ENCODE measurements around the gene CENPX. TPM values are rescaled to one million over a fixed set of nuclear protein-coding genes. Genes with fewer than 3 reads are reported as not detected.
A peak's percentile ranks its signal among the peaks of the same experiment; 100 is the strongest.

The CENPX gene
- total and polyA plus RNA-seq, 2 of the 13 experiments (the other 11 are each of a cell fraction or from before 2014, with no cell fraction given), result 92.7 to 170 TPM

DNA sequence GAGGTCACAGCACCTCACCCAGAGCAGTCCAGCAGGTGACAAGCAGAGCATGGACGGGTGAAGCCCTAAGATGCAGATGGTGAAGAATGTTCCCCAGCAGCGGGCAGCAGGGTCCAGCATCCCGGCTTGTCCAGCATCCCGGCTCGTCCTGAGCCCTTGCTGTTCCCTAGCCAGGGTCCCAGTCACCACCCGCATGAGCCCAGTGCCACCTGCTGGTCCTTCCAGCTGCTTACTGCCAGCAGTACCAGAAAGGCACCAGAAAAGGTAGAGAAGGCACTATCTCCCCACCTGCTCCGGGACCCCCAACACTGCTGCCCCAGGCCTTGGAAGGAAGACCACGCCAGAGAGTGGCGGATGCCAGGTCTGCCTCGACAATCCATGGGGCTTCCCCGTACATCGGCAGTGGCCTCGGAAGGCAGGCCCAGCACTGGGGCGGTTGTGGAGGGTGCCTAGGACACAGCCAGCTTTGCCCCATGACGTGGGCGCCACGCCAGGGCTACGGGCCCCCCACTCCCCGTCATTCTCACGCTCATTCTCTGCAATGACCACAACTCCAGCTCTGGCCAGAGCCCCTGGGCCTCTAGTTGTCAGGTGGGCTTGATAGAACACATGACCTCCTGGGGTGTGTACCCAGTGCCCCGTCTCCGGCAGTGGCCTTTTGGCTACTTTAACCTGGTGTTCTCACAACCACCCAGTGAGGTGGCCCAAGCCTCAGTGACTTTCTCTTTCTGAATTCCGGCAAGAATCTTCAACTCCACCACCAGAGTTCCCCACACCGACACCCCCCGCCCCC lies 1.4 kb downstream of the CENPX start (continued):
- peak; percentile 61 for TF ChIP-seq ERF (CRISPR knock-in tag; IDR thresholded peaks at IDR 0.05)
- TF ChIP-seq, protein P1, sequence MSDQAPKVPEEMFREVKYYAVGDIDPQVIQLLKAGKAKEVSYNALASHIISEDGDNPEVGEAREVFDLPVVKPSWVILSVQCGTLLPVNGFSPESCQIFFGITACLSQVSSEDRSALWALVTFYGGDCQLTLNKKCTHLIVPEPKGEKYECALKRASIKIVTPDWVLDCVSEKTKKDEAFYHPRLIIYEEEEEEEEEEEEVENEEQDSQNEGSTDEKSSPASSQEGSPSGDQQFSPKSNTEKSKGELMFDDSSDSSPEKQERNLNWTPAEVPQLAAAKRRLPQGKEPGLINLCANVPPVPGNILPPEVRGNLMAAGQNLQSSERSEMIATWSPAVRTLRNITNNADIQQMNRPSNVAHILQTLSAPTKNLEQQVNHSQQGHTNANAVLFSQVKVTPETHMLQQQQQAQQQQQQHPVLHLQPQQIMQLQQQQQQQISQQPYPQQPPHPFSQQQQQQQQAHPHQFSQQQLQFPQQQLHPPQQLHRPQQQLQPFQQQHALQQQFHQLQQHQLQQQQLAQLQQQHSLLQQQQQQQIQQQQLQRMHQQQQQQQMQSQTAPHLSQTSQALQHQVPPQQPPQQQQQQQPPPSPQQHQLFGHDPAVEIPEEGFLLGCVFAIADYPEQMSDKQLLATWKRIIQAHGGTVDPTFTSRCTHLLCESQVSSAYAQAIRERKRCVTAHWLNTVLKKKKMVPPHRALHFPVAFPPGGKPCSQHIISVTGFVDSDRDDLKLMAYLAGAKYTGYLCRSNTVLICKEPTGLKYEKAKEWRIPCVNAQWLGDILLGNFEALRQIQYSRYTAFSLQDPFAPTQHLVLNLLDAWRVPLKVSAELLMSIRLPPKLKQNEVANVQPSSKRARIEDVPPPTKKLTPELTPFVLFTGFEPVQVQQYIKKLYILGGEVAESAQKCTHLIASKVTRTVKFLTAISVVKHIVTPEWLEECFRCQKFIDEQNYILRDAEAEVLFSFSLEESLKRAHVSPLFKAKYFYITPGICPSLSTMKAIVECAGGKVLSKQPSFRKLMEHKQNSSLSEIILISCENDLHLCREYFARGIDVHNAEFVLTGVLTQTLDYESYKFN (CRISPR knock-in tag; conservative IDR thresholded peaks at IDR 0.05), result 0 out of 2 replicates have a peak, but pooled peaks have one; percentile 30
- TF ChIP-seq, protein P2, sequence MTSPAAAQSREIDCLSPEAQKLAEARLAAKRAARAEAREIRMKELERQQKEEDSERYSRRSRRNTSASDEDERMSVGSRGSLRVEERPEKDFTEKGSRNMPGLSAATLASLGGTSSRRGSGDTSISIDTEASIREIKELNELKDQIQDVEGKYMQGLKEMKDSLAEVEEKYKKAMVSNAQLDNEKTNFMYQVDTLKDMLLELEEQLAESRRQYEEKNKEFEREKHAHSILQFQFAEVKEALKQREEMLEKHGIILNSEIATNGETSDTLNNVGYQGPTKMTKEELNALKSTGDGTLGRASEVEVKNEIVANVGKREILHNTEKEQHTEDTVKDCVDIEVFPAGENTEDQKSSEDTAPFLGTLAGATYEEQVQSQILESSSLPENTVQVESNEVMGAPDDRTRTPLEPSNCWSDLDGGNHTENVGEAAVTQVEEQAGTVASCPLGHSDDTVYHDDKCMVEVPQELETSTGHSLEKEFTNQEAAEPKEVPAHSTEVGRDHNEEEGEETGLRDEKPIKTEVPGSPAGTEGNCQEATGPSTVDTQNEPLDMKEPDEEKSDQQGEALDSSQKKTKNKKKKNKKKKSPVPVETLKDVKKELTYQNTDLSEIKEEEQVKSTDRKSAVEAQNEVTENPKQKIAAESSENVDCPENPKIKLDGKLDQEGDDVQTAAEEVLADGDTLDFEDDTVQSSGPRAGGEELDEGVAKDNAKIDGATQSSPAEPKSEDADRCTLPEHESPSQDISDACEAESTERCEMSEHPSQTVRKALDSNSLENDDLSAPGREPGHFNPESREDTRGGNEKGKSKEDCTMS (CRISPR knock-in tag; conservative IDR thresholded peaks at IDR 0.05), result no peak
- peak; percentile 80; the same call in 1 of the 2 replicates for TF ChIP-seq ZNF788 (CRISPR knock-in tag; IDR thresholded peaks at IDR 0.05; ENCODE audit: borderline replicate concordance)
- 0 out of 2 replicates have a peak, but pooled peaks have one; percentile 53 for TF ChIP-seq ZFAT (CRISPR knock-in tag; conservative IDR thresholded peaks at IDR 0.05)
- TF ChIP-seq, protein P3, sequence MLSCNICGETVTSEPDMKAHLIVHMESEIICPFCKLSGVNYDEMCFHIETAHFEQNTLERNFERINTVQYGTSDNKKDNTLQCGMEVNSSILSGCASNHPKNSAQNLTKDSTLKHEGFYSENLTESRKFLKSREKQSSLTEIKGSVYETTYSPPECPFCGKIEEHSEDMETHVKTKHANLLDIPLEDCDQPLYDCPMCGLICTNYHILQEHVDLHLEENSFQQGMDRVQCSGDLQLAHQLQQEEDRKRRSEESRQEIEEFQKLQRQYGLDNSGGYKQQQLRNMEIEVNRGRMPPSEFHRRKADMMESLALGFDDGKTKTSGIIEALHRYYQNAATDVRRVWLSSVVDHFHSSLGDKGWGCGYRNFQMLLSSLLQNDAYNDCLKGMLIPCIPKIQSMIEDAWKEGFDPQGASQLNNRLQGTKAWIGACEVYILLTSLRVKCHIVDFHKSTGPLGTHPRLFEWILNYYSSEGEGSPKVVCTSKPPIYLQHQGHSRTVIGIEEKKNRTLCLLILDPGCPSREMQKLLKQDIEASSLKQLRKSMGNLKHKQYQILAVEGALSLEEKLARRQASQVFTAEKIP (CRISPR knock-in tag; IDR thresholded peaks at IDR 0.05; ENCODE audit: borderline replicate concordance), result no peak
- no peak for TF ChIP-seq IRX3 (CRISPR knock-in tag; IDR thresholded peaks at IDR 0.05; ENCODE audit: borderline replicate concordance, low read depth)
- TF ChIP-seq, protein P4, sequence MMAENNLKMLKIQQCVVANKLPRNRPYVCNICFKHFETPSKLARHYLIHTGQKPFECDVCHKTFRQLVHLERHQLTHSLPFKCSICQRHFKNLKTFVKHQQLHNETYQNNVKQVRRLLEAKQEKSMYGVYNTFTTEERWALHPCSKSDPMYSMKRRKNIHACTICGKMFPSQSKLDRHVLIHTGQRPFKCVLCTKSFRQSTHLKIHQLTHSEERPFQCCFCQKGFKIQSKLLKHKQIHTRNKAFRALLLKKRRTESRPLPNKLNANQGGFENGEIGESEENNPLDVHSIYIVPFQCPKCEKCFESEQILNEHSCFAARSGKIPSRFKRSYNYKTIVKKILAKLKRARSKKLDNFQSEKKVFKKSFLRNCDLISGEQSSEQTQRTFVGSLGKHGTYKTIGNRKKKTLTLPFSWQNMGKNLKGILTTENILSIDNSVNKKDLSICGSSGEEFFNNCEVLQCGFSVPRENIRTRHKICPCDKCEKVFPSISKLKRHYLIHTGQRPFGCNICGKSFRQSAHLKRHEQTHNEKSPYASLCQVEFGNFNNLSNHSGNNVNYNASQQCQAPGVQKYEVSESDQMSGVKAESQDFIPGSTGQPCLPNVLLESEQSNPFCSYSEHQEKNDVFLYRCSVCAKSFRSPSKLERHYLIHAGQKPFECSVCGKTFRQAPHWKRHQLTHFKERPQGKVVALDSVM (CRISPR knock-in tag; IDR thresholded peaks at IDR 0.05), result peak; percentile 57; the same call in 1 of the 2 replicates
- peak; percentile 66 for TF ChIP-seq CBFB (CRISPR knock-in tag; IDR thresholded peaks at IDR 0.05)
- peak; percentile 89; the same call in 1 of the 2 replicates for TF ChIP-seq CBX5 (CRISPR knock-in tag; IDR thresholded peaks at IDR 0.05; ENCODE audit: borderline replicate concordance)
- TF ChIP-seq, protein P5, sequence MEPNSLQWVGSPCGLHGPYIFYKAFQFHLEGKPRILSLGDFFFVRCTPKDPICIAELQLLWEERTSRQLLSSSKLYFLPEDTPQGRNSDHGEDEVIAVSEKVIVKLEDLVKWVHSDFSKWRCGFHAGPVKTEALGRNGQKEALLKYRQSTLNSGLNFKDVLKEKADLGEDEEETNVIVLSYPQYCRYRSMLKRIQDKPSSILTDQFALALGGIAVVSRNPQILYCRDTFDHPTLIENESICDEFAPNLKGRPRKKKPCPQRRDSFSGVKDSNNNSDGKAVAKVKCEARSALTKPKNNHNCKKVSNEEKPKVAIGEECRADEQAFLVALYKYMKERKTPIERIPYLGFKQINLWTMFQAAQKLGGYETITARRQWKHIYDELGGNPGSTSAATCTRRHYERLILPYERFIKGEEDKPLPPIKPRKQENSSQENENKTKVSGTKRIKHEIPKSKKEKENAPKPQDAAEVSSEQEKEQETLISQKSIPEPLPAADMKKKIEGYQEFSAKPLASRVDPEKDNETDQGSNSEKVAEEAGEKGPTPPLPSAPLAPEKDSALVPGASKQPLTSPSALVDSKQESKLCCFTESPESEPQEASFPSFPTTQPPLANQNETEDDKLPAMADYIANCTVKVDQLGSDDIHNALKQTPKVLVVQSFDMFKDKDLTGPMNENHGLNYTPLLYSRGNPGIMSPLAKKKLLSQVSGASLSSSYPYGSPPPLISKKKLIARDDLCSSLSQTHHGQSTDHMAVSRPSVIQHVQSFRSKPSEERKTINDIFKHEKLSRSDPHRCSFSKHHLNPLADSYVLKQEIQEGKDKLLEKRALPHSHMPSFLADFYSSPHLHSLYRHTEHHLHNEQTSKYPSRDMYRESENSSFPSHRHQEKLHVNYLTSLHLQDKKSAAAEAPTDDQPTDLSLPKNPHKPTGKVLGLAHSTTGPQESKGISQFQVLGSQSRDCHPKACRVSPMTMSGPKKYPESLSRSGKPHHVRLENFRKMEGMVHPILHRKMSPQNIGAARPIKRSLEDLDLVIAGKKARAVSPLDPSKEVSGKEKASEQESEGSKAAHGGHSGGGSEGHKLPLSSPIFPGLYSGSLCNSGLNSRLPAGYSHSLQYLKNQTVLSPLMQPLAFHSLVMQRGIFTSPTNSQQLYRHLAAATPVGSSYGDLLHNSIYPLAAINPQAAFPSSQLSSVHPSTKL (CRISPR knock-in tag; IDR thresholded peaks at IDR 0.05), result peak; percentile 35; the same call in 1 of the 2 replicates
- 0 out of 2 replicates have a peak, but pooled peaks have one; percentile 58 for TF ChIP-seq EEA1 (CRISPR knock-in tag; IDR thresholded peaks at IDR 0.05; ENCODE audit: borderline replicate concordance)
- no peak; the same call in 1 of the 2 replicates for TF ChIP-seq MXD4 (CRISPR knock-in tag; IDR thresholded peaks at IDR 0.05)

Data from HepG2 (cell line).